Body of pancreas (tissue), 4 donors: ENCODE data around the gene TPST2.

Source experiments
- POLR2A ChIP-seq, 3 donors: fragments of 450-650 bp; IDR thresholded peaks; one replicate each; pipeline ENCODE4 v1.6.1; 2016; ENCODE audit warnings: antibody characterized with exemption in 3 of 3, mild to moderate bottlenecking in 2 of 3
- TF ChIP-seq, protein P1 (sequence below), 7 experiments: fragments of 450-650 bp in 4 of 7; fragments of 200-600 bp in 3 of 7; sonication (generic) in 3 of 7; IDR thresholded peaks; one replicate each; pipeline ENCODE4 v1.5.1; 2016 to 2019; ENCODE audit warnings: antibody characterized with exemption in 7 of 7

DNA sequence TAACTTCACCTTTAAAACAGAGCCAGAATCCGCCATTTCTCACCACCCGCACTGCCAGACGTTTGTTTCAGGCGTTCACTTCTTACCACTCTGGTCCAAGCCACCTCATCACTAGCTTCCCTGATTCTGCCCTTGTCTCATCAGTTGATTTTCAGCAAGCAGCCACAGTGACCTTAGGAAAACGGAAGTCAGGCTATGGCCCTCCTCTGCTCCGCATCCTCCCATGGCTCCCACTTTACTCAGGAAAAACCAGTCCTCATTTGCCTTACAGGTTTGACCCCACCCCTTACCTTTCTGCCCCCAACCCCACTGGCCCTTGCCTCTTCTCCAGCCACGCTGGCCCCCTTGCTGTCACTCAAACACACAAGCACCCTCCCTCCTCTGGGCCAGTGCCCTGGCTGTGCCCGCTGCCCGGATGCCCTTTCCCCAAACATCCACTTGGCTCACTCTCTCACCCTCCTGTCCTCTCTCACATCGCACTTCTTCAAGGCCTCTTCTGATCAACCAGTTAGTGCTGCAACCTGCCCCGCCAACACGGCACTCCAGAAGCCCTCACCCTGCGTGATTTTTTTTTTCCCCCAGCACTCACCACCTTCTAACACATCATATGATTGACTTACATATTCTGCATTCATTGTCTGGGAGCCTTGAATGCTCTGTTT lies 18.9 kb downstream of the TPST2 start:
- TF ChIP-seq, protein P1, sequence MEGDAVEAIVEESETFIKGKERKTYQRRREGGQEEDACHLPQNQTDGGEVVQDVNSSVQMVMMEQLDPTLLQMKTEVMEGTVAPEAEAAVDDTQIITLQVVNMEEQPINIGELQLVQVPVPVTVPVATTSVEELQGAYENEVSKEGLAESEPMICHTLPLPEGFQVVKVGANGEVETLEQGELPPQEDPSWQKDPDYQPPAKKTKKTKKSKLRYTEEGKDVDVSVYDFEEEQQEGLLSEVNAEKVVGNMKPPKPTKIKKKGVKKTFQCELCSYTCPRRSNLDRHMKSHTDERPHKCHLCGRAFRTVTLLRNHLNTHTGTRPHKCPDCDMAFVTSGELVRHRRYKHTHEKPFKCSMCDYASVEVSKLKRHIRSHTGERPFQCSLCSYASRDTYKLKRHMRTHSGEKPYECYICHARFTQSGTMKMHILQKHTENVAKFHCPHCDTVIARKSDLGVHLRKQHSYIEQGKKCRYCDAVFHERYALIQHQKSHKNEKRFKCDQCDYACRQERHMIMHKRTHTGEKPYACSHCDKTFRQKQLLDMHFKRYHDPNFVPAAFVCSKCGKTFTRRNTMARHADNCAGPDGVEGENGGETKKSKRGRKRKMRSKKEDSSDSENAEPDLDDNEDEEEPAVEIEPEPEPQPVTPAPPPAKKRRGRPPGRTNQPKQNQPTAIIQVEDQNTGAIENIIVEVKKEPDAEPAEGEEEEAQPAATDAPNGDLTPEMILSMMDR (IDR thresholded peaks at IDR 0.05), result no peak
- TF ChIP-seq POLR2A (IDR thresholded peaks at IDR 0.05), result no peak
